SK-N-SH treated with all-trans-retinoic acid at 6 μM for 48 hours (cell line): ENCODE measurements around the gene SGPL1.
A peak's percentile ranks its signal among the peaks of the same experiment; 100 is the strongest.

Experiments
- ATAC-seq: fragments of 200-7000 bp; cut with Tn5 transposase; 3 replicates; pipeline ENCODE4 v1.9.1; 2020; ENCODE audit warnings: mild to moderate bottlenecking, moderate library complexity
- ARNTL ChIP-seq: fragments of 450-650 bp; formaldehyde crosslinking; IDR thresholded peaks from 2 replicates; pipeline ENCODE4 v1.5.0; 2020; ENCODE audit warnings: low read depth, mild to moderate bottlenecking, moderate library complexity, borderline replicate concordance
- BACH2 ChIP-seq: fragments of 250-450 bp; sonication (Bioruptor Pico); IDR thresholded peaks from 2 replicates; pipeline ENCODE4 v1.9.0; 2021; ENCODE audit warnings: mild to moderate bottlenecking, borderline replicate concordance
- CSDC2 ChIP-seq: fragments of 250-450 bp; sonication (Bioruptor Pico); IDR thresholded peaks from 2 replicates; pipeline ENCODE4 v1.5.0; 2020; ENCODE audit warnings: mild to moderate bottlenecking, moderate library complexity
- ESRRG ChIP-seq: fragments of 250-450 bp; sonication (Bioruptor Pico); IDR thresholded peaks from 2 replicates; pipeline ENCODE4 v1.6.1; 2021; ENCODE audit warnings: mild to moderate bottlenecking
- GLIS3 ChIP-seq: fragments of 250-450 bp; sonication (Bioruptor Pico); IDR thresholded peaks from 2 replicates; pipeline ENCODE4 v1.5.0; 2020; ENCODE audit warnings: mild to moderate bottlenecking, moderate library complexity
- ISL1 ChIP-seq: fragments of 250-450 bp; sonication (Bioruptor Pico); IDR thresholded peaks from 2 replicates; pipeline ENCODE4 v2.1.2; 2022; ENCODE audit warnings: mild to moderate bottlenecking, moderate library complexity
- OSR1 ChIP-seq: fragments of 250-450 bp; sonication (Bioruptor Pico); IDR thresholded peaks from 2 replicates; pipeline ENCODE4 v1.8.0; 2022; ENCODE audit warnings: moderate library complexity, mild to moderate bottlenecking, inconsistent platforms
- PPARA ChIP-seq: fragments of 250-450 bp; sonication (Bioruptor Pico); IDR thresholded peaks from 2 replicates; pipeline ENCODE4 v1.5.0; 2020; ENCODE audit warnings: mild to moderate bottlenecking, borderline replicate concordance
- RARB ChIP-seq: fragments of 250-450 bp; sonication (Bioruptor Pico); IDR thresholded peaks from 2 replicates; pipeline ENCODE4 v1.8.0; 2021; ENCODE audit warnings: mild to moderate bottlenecking, moderate library complexity
- SNAI2 ChIP-seq: fragments of 250-450 bp; sonication (Bioruptor Pico); IDR thresholded peaks from 2 replicates; pipeline ENCODE4 v1.5.0; 2020; ENCODE audit warnings: mild to moderate bottlenecking, moderate library complexity
- TCF4 ChIP-seq: fragments of 250-450 bp; sonication (Bioruptor Pico); IDR thresholded peaks from 2 replicates; pipeline ENCODE4 v1.8.0; 2021; ENCODE audit warnings: mild to moderate bottlenecking, moderate library complexity, borderline replicate concordance
- TOX ChIP-seq: fragments of 250-450 bp; sonication (Bioruptor Pico); IDR thresholded peaks from 2 replicates; pipeline ENCODE4 v1.8.0; 2021; ENCODE audit warnings: mild to moderate bottlenecking, moderate library complexity, borderline replicate concordance
- ZFP3 ChIP-seq: fragments of 250-450 bp; sonication (Bioruptor Pico); IDR thresholded peaks from 2 replicates; pipeline ENCODE4 v1.5.0; 2020; ENCODE audit warnings: mild to moderate bottlenecking, moderate library complexity
- ZFP30 ChIP-seq: fragments of 450-650 bp; formaldehyde crosslinking; IDR thresholded peaks from 2 replicates; pipeline ENCODE4 v1.5.0; 2022; ENCODE audit warnings: mild to moderate bottlenecking, moderate library complexity
- ZNF565 ChIP-seq: fragments of 450-650 bp; formaldehyde crosslinking; conservative IDR thresholded peaks from 2 replicates; pipeline ENCODE4 v1.5.0; 2020; ENCODE audit warnings: low read depth, mild to moderate bottlenecking, moderate library complexity
- ZNF70 ChIP-seq: fragments of 450-650 bp; formaldehyde crosslinking; IDR thresholded peaks from 2 replicates; pipeline ENCODE4 v1.5.0; 2020; ENCODE audit warnings: mild to moderate bottlenecking, moderate library complexity
- ZNF8 ChIP-seq: fragments of 450-650 bp; formaldehyde crosslinking; IDR thresholded peaks from 2 replicates; pipeline ENCODE4 v1.5.0; 2020; ENCODE audit warnings: mild to moderate bottlenecking, moderate library complexity
- TF ChIP-seq, protein P1 (sequence below): fragments of 250-450 bp; sonication (Bioruptor Pico); IDR thresholded peaks from 2 replicates; pipeline ENCODE4 v1.5.1; 2020; ENCODE audit warnings: low read depth, mild to moderate bottlenecking, moderate library complexity
- TF ChIP-seq, protein P2 (sequence below): fragments of 250-450 bp; sonication (Bioruptor Pico); IDR thresholded peaks from 2 replicates; pipeline ENCODE4 v1.5.1; 2021; ENCODE audit warnings: mild to moderate bottlenecking, moderate library complexity
- TF ChIP-seq, protein P3 (sequence below): fragments of 250-450 bp; sonication (Bioruptor Pico); IDR thresholded peaks from 2 replicates; pipeline ENCODE4 v1.5.0; 2020; ENCODE audit warnings: mild to moderate bottlenecking, moderate library complexity
- TF ChIP-seq, protein P4 (sequence below): fragments of 250-450 bp; sonication (Bioruptor Pico); IDR thresholded peaks from 2 replicates; pipeline ENCODE4 v1.8.0; 2020; ENCODE audit warnings: mild to moderate bottlenecking, moderate library complexity, borderline replicate concordance
- TF ChIP-seq, protein P5 (sequence below): fragments of 250-450 bp; sonication (Bioruptor Pico); IDR thresholded peaks from 2 replicates; pipeline ENCODE4 v1.8.0; 2021; ENCODE audit warnings: low read depth, mild to moderate bottlenecking, moderate library complexity, borderline replicate concordance

SGPL1 gene

DNA sequence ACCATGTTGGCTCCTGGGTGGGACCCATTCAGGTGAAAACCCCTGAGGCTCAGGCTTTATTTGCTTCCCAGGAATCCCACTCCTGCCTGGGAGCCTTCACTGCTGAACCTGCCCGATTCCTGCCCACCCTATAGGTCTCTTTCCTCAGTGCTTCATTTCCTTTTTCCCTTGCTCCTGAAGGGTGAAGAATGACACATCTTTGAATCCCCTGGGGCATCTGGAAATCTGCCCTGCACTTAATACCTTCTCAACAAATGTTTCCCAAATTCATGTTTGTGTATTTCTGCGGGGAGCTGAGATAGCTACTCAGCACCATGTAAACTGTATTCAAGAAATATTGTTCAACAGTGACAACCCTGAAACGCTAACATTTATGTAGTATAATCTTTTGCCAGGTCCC is 82.9 kb downstream of the SGPL1 start:
- no peak for ATAC-seq
- no peak for TF ChIP-seq PPARA (CRISPR knock-in tag)
- TF ChIP-seq ZNF8 (CRISPR knock-in tag): no peak
- no peak for TF ChIP-seq ESRRG (CRISPR knock-in tag)
- TF ChIP-seq, protein P1, sequence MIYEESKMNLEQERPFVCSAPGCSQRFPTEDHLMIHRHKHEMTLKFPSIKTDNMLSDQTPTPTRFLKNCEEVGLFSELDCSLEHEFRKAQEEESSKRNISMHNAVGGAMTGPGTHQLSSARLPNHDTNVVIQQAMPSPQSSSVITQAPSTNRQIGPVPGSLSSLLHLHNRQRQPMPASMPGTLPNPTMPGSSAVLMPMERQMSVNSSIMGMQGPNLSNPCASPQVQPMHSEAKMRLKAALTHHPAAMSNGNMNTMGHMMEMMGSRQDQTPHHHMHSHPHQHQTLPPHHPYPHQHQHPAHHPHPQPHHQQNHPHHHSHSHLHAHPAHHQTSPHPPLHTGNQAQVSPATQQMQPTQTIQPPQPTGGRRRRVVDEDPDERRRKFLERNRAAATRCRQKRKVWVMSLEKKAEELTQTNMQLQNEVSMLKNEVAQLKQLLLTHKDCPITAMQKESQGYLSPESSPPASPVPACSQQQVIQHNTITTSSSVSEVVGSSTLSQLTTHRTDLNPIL (CRISPR knock-in tag): no peak
- no peak for TF ChIP-seq ZFP30 (CRISPR knock-in tag)
- TF ChIP-seq, protein P2, sequence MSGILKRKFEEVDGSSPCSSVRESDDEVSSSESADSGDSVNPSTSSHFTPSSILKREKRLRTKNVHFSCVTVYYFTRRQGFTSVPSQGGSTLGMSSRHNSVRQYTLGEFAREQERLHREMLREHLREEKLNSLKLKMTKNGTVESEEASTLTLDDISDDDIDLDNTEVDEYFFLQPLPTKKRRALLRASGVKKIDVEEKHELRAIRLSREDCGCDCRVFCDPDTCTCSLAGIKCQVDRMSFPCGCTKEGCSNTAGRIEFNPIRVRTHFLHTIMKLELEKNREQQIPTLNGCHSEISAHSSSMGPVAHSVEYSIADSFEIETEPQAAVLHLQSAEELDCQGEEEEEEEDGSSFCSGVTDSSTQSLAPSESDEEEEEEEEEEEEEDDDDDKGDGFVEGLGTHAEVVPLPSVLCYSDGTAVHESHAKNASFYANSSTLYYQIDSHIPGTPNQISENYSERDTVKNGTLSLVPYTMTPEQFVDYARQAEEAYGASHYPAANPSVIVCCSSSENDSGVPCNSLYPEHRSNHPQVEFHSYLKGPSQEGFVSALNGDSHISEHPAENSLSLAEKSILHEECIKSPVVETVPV (CRISPR knock-in tag): no peak
- no peak for TF ChIP-seq RARB
- TF ChIP-seq ZNF565 (CRISPR knock-in tag): no peak
- TF ChIP-seq ZFP3 (CRISPR knock-in tag): no peak
- TF ChIP-seq CSDC2 (CRISPR knock-in tag): no peak
- TF ChIP-seq ZNF70 (CRISPR knock-in tag): no peak
- no peak for TF ChIP-seq GLIS3 (CRISPR knock-in tag)
- no peak for TF ChIP-seq ARNTL (CRISPR knock-in tag)
- TF ChIP-seq BACH2 (CRISPR knock-in tag): no peak
- TF ChIP-seq, protein P3, sequence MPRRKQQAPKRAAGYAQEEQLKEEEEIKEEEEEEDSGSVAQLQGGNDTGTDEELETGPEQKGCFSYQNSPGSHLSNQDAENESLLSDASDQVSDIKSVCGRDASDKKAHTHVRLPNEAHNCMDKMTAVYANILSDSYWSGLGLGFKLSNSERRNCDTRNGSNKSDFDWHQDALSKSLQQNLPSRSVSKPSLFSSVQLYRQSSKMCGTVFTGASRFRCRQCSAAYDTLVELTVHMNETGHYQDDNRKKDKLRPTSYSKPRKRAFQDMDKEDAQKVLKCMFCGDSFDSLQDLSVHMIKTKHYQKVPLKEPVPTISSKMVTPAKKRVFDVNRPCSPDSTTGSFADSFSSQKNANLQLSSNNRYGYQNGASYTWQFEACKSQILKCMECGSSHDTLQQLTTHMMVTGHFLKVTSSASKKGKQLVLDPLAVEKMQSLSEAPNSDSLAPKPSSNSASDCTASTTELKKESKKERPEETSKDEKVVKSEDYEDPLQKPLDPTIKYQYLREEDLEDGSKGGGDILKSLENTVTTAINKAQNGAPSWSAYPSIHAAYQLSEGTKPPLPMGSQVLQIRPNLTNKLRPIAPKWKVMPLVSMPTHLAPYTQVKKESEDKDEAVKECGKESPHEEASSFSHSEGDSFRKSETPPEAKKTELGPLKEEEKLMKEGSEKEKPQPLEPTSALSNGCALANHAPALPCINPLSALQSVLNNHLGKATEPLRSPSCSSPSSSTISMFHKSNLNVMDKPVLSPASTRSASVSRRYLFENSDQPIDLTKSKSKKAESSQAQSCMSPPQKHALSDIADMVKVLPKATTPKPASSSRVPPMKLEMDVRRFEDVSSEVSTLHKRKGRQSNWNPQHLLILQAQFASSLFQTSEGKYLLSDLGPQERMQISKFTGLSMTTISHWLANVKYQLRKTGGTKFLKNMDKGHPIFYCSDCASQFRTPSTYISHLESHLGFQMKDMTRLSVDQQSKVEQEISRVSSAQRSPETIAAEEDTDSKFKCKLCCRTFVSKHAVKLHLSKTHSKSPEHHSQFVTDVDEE: no peak
- TF ChIP-seq TOX: no peak

DNA sequence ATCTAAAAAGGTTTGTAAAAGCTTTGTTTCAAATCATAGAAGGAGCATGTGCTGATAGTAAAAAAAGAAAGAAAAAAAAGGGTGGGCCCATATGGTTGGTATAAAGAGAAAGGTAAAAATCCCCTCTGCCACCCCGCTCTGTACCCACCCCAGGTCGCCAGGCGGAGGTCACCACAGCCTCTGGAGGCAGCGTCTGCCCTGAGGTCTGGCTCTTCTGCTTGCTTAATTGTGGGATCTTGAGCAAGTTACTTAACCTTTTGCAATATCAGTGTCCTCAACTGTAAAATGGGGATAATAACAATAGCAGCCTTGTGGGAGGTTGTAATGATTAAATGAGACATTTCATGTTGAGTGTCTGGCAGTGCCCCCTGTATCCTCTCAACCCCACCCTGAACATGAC is 83.3 kb downstream of the SGPL1 start:
- TF ChIP-seq PPARA (CRISPR knock-in tag): no peak

DNA sequence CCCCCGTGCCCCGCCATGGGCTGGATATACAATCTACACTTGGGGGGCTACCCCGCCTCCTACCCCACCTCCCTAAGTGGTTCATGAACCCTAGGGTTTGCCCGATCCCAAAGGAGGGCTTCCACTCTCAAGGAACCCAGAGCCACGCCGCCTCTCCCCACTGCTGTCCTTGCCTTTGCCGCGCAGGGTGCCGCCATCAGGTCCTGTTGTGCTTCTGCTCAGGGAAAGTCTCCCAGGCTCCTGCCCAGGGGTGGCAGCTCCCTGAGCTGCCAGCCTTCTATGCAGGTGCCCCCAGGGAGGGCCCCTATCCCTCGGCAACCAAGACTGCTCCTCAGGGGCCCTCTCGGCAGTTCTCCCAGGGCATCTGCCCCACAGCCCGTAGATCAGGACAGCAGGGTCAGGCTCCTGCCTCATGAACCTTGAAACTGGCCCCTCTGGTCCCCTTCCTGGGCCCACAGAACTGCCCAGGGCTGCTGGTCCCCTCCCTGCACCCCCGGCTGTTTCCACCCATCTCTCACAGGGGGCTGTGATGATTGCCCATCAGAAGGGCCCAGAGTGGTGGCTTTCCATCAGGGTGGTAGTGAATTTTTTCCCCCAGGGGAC is 85.6 kb downstream of the SGPL1 start:
- no peak for ATAC-seq
- no peak for TF ChIP-seq TCF4 (CRISPR knock-in tag)
- no peak for TF ChIP-seq ZNF565 (CRISPR knock-in tag)
- TF ChIP-seq ISL1 (CRISPR knock-in tag): no peak
- no peak for TF ChIP-seq PPARA (CRISPR knock-in tag)
- no peak for TF ChIP-seq ZFP30 (CRISPR knock-in tag)
- TF ChIP-seq, protein P4, sequence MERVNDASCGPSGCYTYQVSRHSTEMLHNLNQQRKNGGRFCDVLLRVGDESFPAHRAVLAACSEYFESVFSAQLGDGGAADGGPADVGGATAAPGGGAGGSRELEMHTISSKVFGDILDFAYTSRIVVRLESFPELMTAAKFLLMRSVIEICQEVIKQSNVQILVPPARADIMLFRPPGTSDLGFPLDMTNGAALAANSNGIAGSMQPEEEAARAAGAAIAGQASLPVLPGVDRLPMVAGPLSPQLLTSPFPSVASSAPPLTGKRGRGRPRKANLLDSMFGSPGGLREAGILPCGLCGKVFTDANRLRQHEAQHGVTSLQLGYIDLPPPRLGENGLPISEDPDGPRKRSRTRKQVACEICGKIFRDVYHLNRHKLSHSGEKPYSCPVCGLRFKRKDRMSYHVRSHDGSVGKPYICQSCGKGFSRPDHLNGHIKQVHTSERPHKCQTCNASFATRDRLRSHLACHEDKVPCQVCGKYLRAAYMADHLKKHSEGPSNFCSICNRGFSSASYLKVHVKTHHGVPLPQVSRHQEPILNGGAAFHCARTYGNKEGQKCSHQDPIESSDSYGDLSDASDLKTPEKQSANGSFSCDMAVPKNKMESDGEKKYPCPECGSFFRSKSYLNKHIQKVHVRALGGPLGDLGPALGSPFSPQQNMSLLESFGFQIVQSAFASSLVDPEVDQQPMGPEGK: no peak
- TF ChIP-seq ZFP3 (CRISPR knock-in tag): no peak
- TF ChIP-seq ESRRG (CRISPR knock-in tag): no peak
- TF ChIP-seq GLIS3 (CRISPR knock-in tag): no peak
- no peak for TF ChIP-seq SNAI2 (CRISPR knock-in tag)
- TF ChIP-seq, all 23 proteins: peak for 0

More for the DNA sequence above, 83.3 kb downstream of the SGPL1 start:
- no peak for ATAC-seq

DNA sequence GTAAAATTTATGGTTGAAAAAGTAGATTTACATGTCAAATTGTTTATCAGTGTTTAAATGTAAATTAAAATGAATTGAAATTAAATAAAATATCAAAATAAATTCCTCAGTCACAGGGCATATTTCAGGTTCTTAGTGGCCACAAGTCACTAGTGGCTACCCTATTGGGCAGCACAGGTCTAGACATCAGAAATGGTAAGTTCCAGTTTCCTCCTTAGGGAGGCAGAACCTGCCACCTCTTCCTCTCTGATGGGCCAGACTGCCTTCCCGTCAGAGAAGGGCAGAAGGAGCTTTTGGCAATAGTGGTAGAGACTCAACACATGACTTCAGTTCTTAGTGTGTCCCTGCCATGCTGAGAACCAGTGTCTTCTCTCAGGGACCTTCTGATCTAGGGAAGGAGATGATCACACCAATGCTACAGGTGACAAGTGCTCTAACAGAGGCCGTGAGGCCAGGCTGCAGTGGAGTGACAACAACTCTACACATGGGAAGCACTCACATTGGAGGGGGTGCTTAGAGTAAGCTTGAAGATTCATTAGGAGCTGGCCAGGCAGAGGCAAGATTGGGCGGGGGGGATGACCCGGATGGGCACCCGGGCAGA is 87.0 kb downstream of the SGPL1 start:
- peak; percentile 49 for ATAC-seq
- TF ChIP-seq, protein P2 (CRISPR knock-in tag): no peak
- no peak for TF ChIP-seq CSDC2 (CRISPR knock-in tag)
- no peak for TF ChIP-seq TOX
- TF ChIP-seq GLIS3 (CRISPR knock-in tag): no peak
- TF ChIP-seq, protein P5, sequence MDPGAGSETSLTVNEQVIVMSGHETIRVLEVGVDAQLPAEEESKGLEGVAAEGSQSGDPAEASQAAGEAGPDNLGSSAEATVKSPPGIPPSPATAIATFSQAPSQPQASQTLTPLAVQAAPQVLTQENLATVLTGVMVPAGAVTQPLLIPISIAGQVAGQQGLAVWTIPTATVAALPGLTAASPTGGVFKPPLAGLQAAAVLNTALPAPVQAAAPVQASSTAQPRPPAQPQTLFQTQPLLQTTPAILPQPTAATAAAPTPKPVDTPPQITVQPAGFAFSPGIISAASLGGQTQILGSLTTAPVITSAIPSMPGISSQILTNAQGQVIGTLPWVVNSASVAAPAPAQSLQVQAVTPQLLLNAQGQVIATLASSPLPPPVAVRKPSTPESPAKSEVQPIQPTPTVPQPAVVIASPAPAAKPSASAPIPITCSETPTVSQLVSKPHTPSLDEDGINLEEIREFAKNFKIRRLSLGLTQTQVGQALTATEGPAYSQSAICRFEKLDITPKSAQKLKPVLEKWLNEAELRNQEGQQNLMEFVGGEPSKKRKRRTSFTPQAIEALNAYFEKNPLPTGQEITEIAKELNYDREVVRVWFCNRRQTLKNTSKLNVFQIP (CRISPR knock-in tag): no peak
- TF ChIP-seq ZFP3 (CRISPR knock-in tag): no peak
- TF ChIP-seq, protein P1 (CRISPR knock-in tag): no peak
- TF ChIP-seq ARNTL (CRISPR knock-in tag): no peak
- no peak for TF ChIP-seq OSR1 (CRISPR knock-in tag)
- no peak for TF ChIP-seq ZNF70 (CRISPR knock-in tag)
- TF ChIP-seq ZNF565 (CRISPR knock-in tag): no peak
- no peak for TF ChIP-seq SNAI2 (CRISPR knock-in tag)
- no peak for TF ChIP-seq ISL1 (CRISPR knock-in tag)
